Kidney (tissue), 14 donors: ENCODE measurements around the gene HRH2. TPM values are rescaled to one million over a fixed set of nuclear protein-coding genes. Genes with fewer than 3 reads are reported as not detected.

Experiments
- DNase-seq, 5 donors: peaks; one replicate each; pipeline ENCODE4 v3.0.0-alpha.2; 2013 to 2020
- FAIRE-seq: peaks from 2 replicates; lab custom pipeline; 2012; peaks lifted over from hg19 to GRCh38; lab: Jason Lieb, UNC
- H3K27ac ChIP-seq, 2 donors: one replicate each; pipeline ENCODE4 v1.7.0; 2013; ENCODE audit warnings: low read depth in 2 of 2, low read length in 2 of 2, inconsistent platforms in 1 of 2
- H3K27me3 ChIP-seq: one replicate; pipeline ENCODE4 v1.7.1; 2013; ENCODE audit warnings: low read length, inconsistent platforms; ENCODE audit not compliant: control insufficient read depth, insufficient read depth
- H3K36me3 ChIP-seq, 3 donors: one replicate each; pipeline versions ENCODE4 v1.7.0 to v1.7.1; 2013; ENCODE audit warnings: low read length in 3 of 3, control low read depth in 1 of 3, inconsistent platforms in 1 of 3; ENCODE audit not compliant: insufficient read depth in 3 of 3, control insufficient read depth in 2 of 3
- H3K4me1 ChIP-seq, 3 donors: one replicate each; pipeline versions ENCODE4 v1.7.0 to v1.7.1; 2013; ENCODE audit warnings: low read length in 3 of 3, inconsistent platforms in 1 of 3, low read depth in 1 of 3; ENCODE audit not compliant: control insufficient read depth in 2 of 3, insufficient read depth in 2 of 3
- H3K4me3 ChIP-seq, 3 donors: one replicate each; pipeline versions ENCODE4 v1.7.0 to v1.8.1; 2013; ENCODE audit warnings: low read length in 3 of 3, control low read depth in 1 of 3, inconsistent platforms in 1 of 3
- H3K9ac ChIP-seq, 3 donors: one replicate each; pipeline versions ENCODE4 v1.7.0 to v1.7.1; 2013; ENCODE audit warnings: low read length in 3 of 3, control low read depth in 1 of 3, inconsistent platforms in 1 of 3
- H3K9me3 ChIP-seq, 3 donors: one replicate each; pipeline versions ENCODE4 v1.7.0 to v1.7.1; 2013; ENCODE audit warnings: low read length in 3 of 3, control low read depth in 1 of 3, inconsistent platforms in 1 of 3; ENCODE audit not compliant: control insufficient read depth in 2 of 3, insufficient read depth in 1 of 3
- CTCF ChIP-seq: IDR thresholded peaks from 3 replicates; pipeline ENCODE4 v1.5.1; 2012; ENCODE audit warnings: mild to moderate bottlenecking, moderate library complexity, borderline replicate concordance; ENCODE audit not compliant: insufficient read depth; ENCODE audit errors: extremely low read depth
- intact Hi-C: fragments of 100-400 bp; cut with DNase I; formaldehyde crosslinking; loops from one replicate; pipeline ENCODE4 v1.11.1; 2022
- polyA plus RNA-seq: library from polyadenylated mRNA; stranded (reverse); fragments of 350-450 nt; fragmentation: Illumina TruSeq; extraction: RNeasy Lipid Tissue Mini Kit (QIAGEN cat#74804); gene quantifications from one replicate; pipeline ENCODE4 v1.2.3, GENCODE V29; 2014; ENCODE audit warnings: low read depth, low replicate concordance; ENCODE audit not compliant: insufficient read depth
- total RNA-seq: library from RNA; stranded (reverse); fragmentation: NEBNext Ultra II Directional; extraction: Animal tissue kit (Norgen Biotek cat#: 25700); gene quantifications from one replicate; pipeline ENCODE4 v1.2.1, GENCODE V29; 2021
- donor health status: control.
- donor health status: control.
- donor health status: control.
- donor health status: control.
- donor health status: control.
- donor health status: DM: yes; HTN: yes; CAD: no.
- donor health status: Normal renal cell carcinoma (clear cell type).

The HRH2 gene
- total and polyA plus RNA-seq, 2 donors from 2014 or later = 1.9 to 10.6 TPM

- FAIRE-seq (no peak), DNase-seq (peak in 4 of 5 donors; percentile 15 to 79 (median 60))
- no peak overlapping the region for H3K9ac ChIP-seq
- H3K9me3 ChIP-seq = no peaks in the 10 kb centered on the region
- no peak overlapping the region for H3K27ac ChIP-seq
- intact Hi-C loops = no loop called here
- H3K36me3 ChIP-seq = no peaks in the 10 kb centered on the region
- TF ChIP-seq CTCF = no peak
- H3K4me1 ChIP-seq = no peaks in the 10 kb centered on the region
- no peaks in the 10 kb centered on the region for H3K27me3 ChIP-seq
- H3K4me3 ChIP-seq = no peak overlapping the region
Observed at GRCh38 chr5:175743676-175744210, 85.9 kb downstream of the HRH2 start.

- FAIRE-seq (no peak), DNase-seq (peak in 1 of 5 donors; percentile 10)
- Histone ChIP-seq H3K9ac (no peak overlapping the region), H3K27me3 (no peaks in the 10 kb centered on the region), H3K36me3 (no peaks in the 10 kb centered on the region), H3K4me3 (no peak overlapping the region), H3K27ac (no peak overlapping the region), H3K4me1 (no peaks in the 10 kb centered on the region), H3K9me3 (no peaks in the 10 kb centered on the region)
- TF ChIP-seq CTCF = no peak
- intact Hi-C loops = no loop called here
Observed at GRCh38 chr5:175745210-175745609, 87.3 kb downstream of the HRH2 start.

DNA sequence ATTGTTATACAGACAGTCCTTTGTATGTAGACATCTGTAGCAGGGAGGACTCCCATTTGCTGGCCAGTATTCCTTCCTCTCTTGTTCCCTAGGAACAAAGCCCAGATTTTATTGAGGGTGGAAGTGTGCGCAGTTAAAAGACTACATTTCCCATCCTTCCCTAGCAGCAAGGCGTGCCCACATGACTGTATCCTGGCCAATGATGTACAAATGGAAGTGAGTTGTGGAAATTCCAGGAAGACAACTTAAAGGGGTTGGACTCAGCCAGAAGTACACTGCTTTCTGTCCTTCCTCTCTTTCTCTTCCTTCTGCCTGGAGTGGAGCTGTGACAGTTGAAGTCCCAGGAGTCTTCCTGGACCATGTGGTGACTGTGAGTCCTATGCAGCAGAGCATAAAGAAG lies 89.0 kb downstream of the HRH2 start:
- H3K4me1 ChIP-seq = no peaks in the 10 kb centered on the region
- no peak overlapping the region for H3K27ac ChIP-seq
- H3K9ac ChIP-seq = no peak overlapping the region
- H3K27me3 ChIP-seq = no peaks in the 10 kb centered on the region
- no peak for FAIRE-seq
- TF ChIP-seq CTCF = no peak
- no peaks in the 10 kb centered on the region for H3K9me3 ChIP-seq
- no peak for DNase-seq
- intact Hi-C loops = no loop called here
- no peak overlapping the region for H3K4me3 ChIP-seq
- H3K36me3 ChIP-seq = no peaks in the 10 kb centered on the region
